OCI-LY1 (cell line): ENCODE data around the gene FAM89A.

Experiments
- H2AFZ ChIP-seq: fragments of 200-600 bp; sonication (generic), shearing (Covaris generic); 2 replicates; pipeline ENCODE4 v1.6.0; 2014; ENCODE audit warnings: antibody characterized with exemption, mild to moderate bottlenecking, low read length
- H3F3A ChIP-seq: fragments of 200-600 bp; sonication (generic), shearing (Covaris generic); 2 replicates; pipeline ENCODE4 v1.6.0; 2014; ENCODE audit warnings: mild to moderate bottlenecking, antibody characterized with exemption, low read length, moderate library complexity; ENCODE audit not compliant: insufficient read depth
- H3K27ac ChIP-seq: fragments of 200-600 bp; sonication (generic); 2 replicates; pipeline ENCODE4 v1.5.1; 2014; ENCODE audit warnings: low read length, mixed run types, mild to moderate bottlenecking, low read depth; ENCODE audit not compliant: poor library complexity, severe bottlenecking
- H3K27me3 ChIP-seq: fragments of 200-600 bp; sonication (generic); 2 replicates; pipeline ENCODE4 v1.6.0; 2014; ENCODE audit warnings: antibody characterized with exemption, mild to moderate bottlenecking, low read length, moderate library complexity; ENCODE audit not compliant: insufficient read depth
- H3K36me3 ChIP-seq: fragments of 200-600 bp; sonication (generic); 2 replicates; pipeline ENCODE4 v1.6.1; 2014; ENCODE audit warnings: mild to moderate bottlenecking, antibody characterized with exemption, low read length, moderate library complexity, mixed read lengths; ENCODE audit not compliant: insufficient read depth
- H3K4me1 ChIP-seq: fragments of 200-600 bp; sonication (generic); 2 replicates; pipeline ENCODE4 v1.5.1; 2014; ENCODE audit warnings: mild to moderate bottlenecking, low read length, moderate library complexity; ENCODE audit not compliant: insufficient read depth, severe bottlenecking
- H3K4me2 ChIP-seq: fragments of 200-600 bp; sonication (generic), shearing (Covaris generic); 2 replicates; pipeline ENCODE4 v1.6.1; 2014; ENCODE audit warnings: low read length
- H3K4me3 ChIP-seq: fragments of 200-600 bp; sonication (generic); 2 replicates; pipeline ENCODE4 v1.5.1; 2014; ENCODE audit warnings: low read length, low read depth, mild to moderate bottlenecking, mixed read lengths; ENCODE audit not compliant: poor library complexity, severe bottlenecking
- H3K79me2 ChIP-seq: fragments of 200-600 bp; shearing (Covaris generic); 2 replicates; pipeline ENCODE4 v1.6.1; 2016; ENCODE audit warnings: mixed run types, low read length, mixed read lengths; ENCODE audit not compliant: insufficient read depth
- H3K9ac ChIP-seq: fragments of 200-600 bp; sonication (generic), shearing (Covaris generic); 2 replicates; pipeline ENCODE4 v1.6.1; 2014; ENCODE audit warnings: mild to moderate bottlenecking, low read length, mixed read lengths
- H3K9me2 ChIP-seq: fragments of 200-600 bp; sonication (generic), shearing (Covaris generic); 2 replicates; pipeline ENCODE4 v1.6.1; 2014; ENCODE audit warnings: low read depth, mild to moderate bottlenecking, low read length, mixed read lengths
- H3K9me3 ChIP-seq: fragments of 200-600 bp; shearing (Covaris generic); 2 replicates; pipeline ENCODE4 v1.6.1; 2014; ENCODE audit warnings: low read length, mixed read lengths
- H4K20me1 ChIP-seq: fragments of 200-600 bp; sonication (generic), shearing (Covaris generic); 2 replicates; pipeline ENCODE4 v1.6.0; 2016; ENCODE audit warnings: mild to moderate bottlenecking, low read length; ENCODE audit not compliant: insufficient read depth
- EZH2 ChIP-seq: fragments of 200-600 bp; sonication (generic), shearing (Covaris generic); IDR thresholded peaks from 2 replicates; pipeline ENCODE4 v1.8.0; 2017; ENCODE audit warnings: borderline replicate concordance, mixed run types, mild to moderate bottlenecking, antibody characterized with exemption, low read length, moderate library complexity, mixed read lengths
- TF ChIP-seq, protein P1 (sequence below): fragments of 200-600 bp; sonication (generic), shearing (Covaris generic); IDR thresholded peaks from 2 replicates; pipeline ENCODE4 v1.5.1; 2017; ENCODE audit warnings: mild to moderate bottlenecking, antibody characterized with exemption, low read length, moderate library complexity, mixed read lengths

The FAM89A gene

DNA sequence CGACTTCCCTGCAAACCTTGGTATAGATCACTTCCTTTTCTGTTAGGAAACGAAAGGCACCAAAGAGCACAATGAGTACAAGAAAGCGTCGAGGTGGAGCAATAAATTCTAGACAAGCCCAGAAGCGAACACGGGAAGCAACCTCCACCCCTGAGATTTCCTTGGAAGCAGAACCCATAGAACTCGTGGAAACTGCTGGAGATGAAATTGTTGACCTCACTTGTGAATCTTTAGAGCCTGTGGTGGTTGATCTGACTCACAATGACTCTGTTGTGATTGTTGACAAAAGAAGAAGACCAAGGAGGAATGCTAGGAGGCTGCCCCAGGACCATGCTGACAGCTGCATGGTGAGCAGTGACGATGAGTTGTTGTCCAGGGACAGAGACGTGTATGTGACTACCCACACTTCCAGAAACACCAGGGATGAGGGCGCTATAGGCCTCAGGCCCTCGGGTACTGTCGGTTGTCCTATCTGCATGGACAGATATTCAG is 18.5 kb downstream of the FAM89A start:
- no peak overlapping the region for H3K4me2 ChIP-seq
- H3K27ac ChIP-seq: no peak overlapping the region
- no peaks in the 10 kb centered on the region for H3F3A ChIP-seq
- no peaks in the 10 kb centered on the region for H3K9me2 ChIP-seq
- no peaks in the 10 kb centered on the region for H3K4me1 ChIP-seq
- TF ChIP-seq, protein P1, sequence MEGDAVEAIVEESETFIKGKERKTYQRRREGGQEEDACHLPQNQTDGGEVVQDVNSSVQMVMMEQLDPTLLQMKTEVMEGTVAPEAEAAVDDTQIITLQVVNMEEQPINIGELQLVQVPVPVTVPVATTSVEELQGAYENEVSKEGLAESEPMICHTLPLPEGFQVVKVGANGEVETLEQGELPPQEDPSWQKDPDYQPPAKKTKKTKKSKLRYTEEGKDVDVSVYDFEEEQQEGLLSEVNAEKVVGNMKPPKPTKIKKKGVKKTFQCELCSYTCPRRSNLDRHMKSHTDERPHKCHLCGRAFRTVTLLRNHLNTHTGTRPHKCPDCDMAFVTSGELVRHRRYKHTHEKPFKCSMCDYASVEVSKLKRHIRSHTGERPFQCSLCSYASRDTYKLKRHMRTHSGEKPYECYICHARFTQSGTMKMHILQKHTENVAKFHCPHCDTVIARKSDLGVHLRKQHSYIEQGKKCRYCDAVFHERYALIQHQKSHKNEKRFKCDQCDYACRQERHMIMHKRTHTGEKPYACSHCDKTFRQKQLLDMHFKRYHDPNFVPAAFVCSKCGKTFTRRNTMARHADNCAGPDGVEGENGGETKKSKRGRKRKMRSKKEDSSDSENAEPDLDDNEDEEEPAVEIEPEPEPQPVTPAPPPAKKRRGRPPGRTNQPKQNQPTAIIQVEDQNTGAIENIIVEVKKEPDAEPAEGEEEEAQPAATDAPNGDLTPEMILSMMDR: no peak
- TF ChIP-seq EZH2: no peak
- no peak overlapping the region for H2AFZ ChIP-seq
- H4K20me1 ChIP-seq: no peaks in the 10 kb centered on the region
- no peaks in the 10 kb centered on the region for H3K36me3 ChIP-seq
- no peak overlapping the region for H3K4me3 ChIP-seq
- no peaks in the 10 kb centered on the region for H3K79me2 ChIP-seq
- H3K9ac ChIP-seq: no peak overlapping the region
- H3K27me3 ChIP-seq: no peaks in the 10 kb centered on the region
- no peaks in the 10 kb centered on the region for H3K9me3 ChIP-seq

DNA sequence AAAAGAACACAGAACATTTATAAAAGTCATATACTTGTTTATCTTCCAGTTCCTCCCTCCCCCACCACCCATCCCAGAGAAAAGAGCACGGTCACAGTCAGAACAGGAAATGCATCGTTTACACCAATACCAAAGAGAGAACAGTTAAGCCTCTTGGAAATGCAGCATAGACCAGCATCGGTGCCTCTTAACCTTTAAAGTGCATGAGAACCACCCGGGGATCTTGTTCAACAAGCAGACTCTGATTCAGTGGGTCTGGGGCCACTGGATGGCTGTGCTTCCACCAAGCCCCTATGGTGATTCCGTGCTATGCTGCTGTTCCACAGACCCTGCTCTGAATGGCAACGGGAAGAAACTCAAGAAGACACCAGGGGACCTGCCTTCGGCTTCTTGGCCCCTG is 19.2 kb downstream of the FAM89A start:
- Histone ChIP-seq H3F3A (no peaks in the 10 kb centered on the region), H3K27ac (no peak overlapping the region), H3K36me3 (no peaks in the 10 kb centered on the region), H3K79me2 (no peaks in the 10 kb centered on the region), H3K9me3 (no peaks in the 10 kb centered on the region), H3K9me2 (no peaks in the 10 kb centered on the region), H3K27me3 (no peaks in the 10 kb centered on the region), H3K4me1 (no peaks in the 10 kb centered on the region), H3K4me2 (no peak overlapping the region), H3K4me3 (no peak overlapping the region), H2AFZ (no peak overlapping the region), H3K9ac (no peak overlapping the region), H4K20me1 (no peaks in the 10 kb centered on the region)
- no peak for TF ChIP-seq EZH2
- TF ChIP-seq, protein P1: no peak

DNA sequence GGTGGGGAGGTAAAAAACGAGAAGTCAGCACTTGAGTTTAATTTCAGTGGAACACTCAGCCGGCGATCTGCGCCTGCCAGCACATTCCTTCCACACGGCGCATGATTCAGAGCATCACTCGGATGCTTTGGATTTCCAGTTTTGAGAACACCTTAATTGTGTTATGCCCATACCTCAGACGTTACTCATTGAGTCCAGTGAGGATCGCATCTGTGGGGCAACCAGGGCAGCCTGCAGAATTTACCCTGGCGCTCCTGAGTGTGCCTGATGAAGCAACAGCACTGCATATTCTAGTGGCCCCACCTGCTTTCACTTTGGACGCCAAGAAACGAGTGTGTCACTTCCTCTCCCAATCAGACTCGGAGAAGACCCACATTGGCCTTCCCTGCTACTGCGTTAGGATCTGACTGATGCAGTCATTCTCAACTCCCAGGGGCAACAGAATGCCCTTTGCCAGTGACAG is 19.9 kb downstream of the FAM89A start:
- TF ChIP-seq EZH2: no peak
- TF ChIP-seq, protein P1: no peak
- H2AFZ ChIP-seq: no peak overlapping the region
- H3K4me2 ChIP-seq: no peak overlapping the region
- H4K20me1 ChIP-seq: no peaks in the 10 kb centered on the region
- H3K79me2 ChIP-seq: no peaks in the 10 kb centered on the region
- no peaks in the 10 kb centered on the region for H3K9me2 ChIP-seq
- no peaks in the 10 kb centered on the region for H3K4me1 ChIP-seq
- no peak overlapping the region for H3K27ac ChIP-seq
- H3K9ac ChIP-seq: no peak overlapping the region
- H3K36me3 ChIP-seq: no peaks in the 10 kb centered on the region
- no peaks in the 10 kb centered on the region for H3K9me3 ChIP-seq
- no peaks in the 10 kb centered on the region for H3K27me3 ChIP-seq
- no peak overlapping the region for H3K4me3 ChIP-seq
- H3F3A ChIP-seq: no peaks in the 10 kb centered on the region
